ENCODE data around the gene SNRPD2.
A peak's percentile ranks its signal among the peaks of the same experiment; 100 is the strongest.

The SNRPD2 gene

GRCh38 chr19:45670670-45671453 lies 20.9 kb downstream of the SNRPD2 start:
- TF ChIP-seq ZNF70 (CRISPR knock-in tag; IDR thresholded peaks at IDR 0.05) (no peak), ARNTL (CRISPR knock-in tag; IDR thresholded peaks at IDR 0.05; ENCODE audit: borderline replicate concordance, low read depth) (no peak)
- ATAC-seq, result peak; percentile 75

GRCh38 chr19:45668342-45668871 lies 23.3 kb downstream of the SNRPD2 start:
- ATAC-seq, result peak; percentile 13
- no peak for TF ChIP-seq ARNTL (CRISPR knock-in tag; IDR thresholded peaks at IDR 0.05; ENCODE audit: borderline replicate concordance, low read depth)
- no peak for TF ChIP-seq POU6F1 (CRISPR knock-in tag; IDR thresholded peaks at IDR 0.05; ENCODE audit: borderline replicate concordance, low read depth)
- TF ChIP-seq GLIS3 (CRISPR knock-in tag; IDR thresholded peaks at IDR 0.05), result no peak
- TF ChIP-seq ZNF70 (CRISPR knock-in tag; IDR thresholded peaks at IDR 0.05), result no peak
- TF ChIP-seq SNAI2 (CRISPR knock-in tag; IDR thresholded peaks at IDR 0.05), result no peak
- no peak for TF ChIP-seq TOX (CRISPR knock-in tag; IDR thresholded peaks at IDR 0.05; ENCODE audit: borderline replicate concordance)
- TF ChIP-seq TCF4 (CRISPR knock-in tag; IDR thresholded peaks at IDR 0.05; ENCODE audit: borderline replicate concordance), result no peak
- TF ChIP-seq ZC3H10 (CRISPR knock-in tag; IDR thresholded peaks at IDR 0.05), result no peak
- no peak for TF ChIP-seq CSDC2 (CRISPR knock-in tag; IDR thresholded peaks at IDR 0.05)
- no peak for TF ChIP-seq CSRNP3 (CRISPR knock-in tag; IDR thresholded peaks at IDR 0.05)
- no peak for TF ChIP-seq CREB5 (CRISPR knock-in tag; IDR thresholded peaks at IDR 0.05; ENCODE audit: low read depth)
- no peak for TF ChIP-seq OSR1 (CRISPR knock-in tag; IDR thresholded peaks at IDR 0.05)
- no peak for TF ChIP-seq ZNF8 (CRISPR knock-in tag; IDR thresholded peaks at IDR 0.05)
- TF ChIP-seq TSHZ2 (CRISPR knock-in tag; IDR thresholded peaks at IDR 0.05), result no peak
- no peak for TF ChIP-seq ISL1 (CRISPR knock-in tag; IDR thresholded peaks at IDR 0.05)
- no peak for TF ChIP-seq PATZ1 (CRISPR knock-in tag; IDR thresholded peaks at IDR 0.05; ENCODE audit: borderline replicate concordance)
- no peak for TF ChIP-seq RARB (CRISPR knock-in tag; IDR thresholded peaks at IDR 0.05)
- TF ChIP-seq ZFP30 (CRISPR knock-in tag; IDR thresholded peaks at IDR 0.05), result no peak
- TF ChIP-seq BACH2 (CRISPR knock-in tag; IDR thresholded peaks at IDR 0.05; ENCODE audit: borderline replicate concordance), result no peak

GRCh38 chr19:45667620-45668341 lies 24.0 kb downstream of the SNRPD2 start, which contains the start of gene GIPR:
GIPR (plus strand) TSS chr19:45668221; CDS start chr19:45669521, 1,300 bp downstream.
- ATAC-seq, result peak; percentile 9
- TF ChIP-seq SNAI2 (CRISPR knock-in tag; IDR thresholded peaks at IDR 0.05) (no peak), ZFP30 (CRISPR knock-in tag; IDR thresholded peaks at IDR 0.05) (no peak), TOX (CRISPR knock-in tag; IDR thresholded peaks at IDR 0.05; ENCODE audit: borderline replicate concordance) (no peak), ZFP3 (CRISPR knock-in tag; IDR thresholded peaks at IDR 0.05) (no peak)
